Naive thymus-derived CD4-positive, alpha-beta T cell (primary cell): ENCODE results near the gene PRKCB. TPM values are rescaled to one million over a fixed set of nuclear protein-coding genes. Genes with fewer than 3 reads are reported as not detected.
"Not testable (repeated sequence)": the region's sequence is repeated elsewhere in the genome, so short reads cannot be mapped to it uniquely, and the experiment has no call there.

ENCODE experiments used
- ATAC-seq: fragments of 150-1000 bp; cut with Tn5 transposase; 2 replicates; pipeline ENCODE4 v1.10.0; 2021; ENCODE audit warnings: mild to moderate bottlenecking, moderate library complexity
- CTCF ChIA-PET: fragments of 350-600 bp; sonication (Branson Sonifier 250); formaldehyde crosslinking; loops from one replicate; lab custom pipeline; 2021; ENCODE audit warnings: antibody characterized with exemption; lab: Charles Lee
- POLR2A ChIA-PET: fragments of 350-600 bp; sonication (Branson Sonifier 250); formaldehyde crosslinking; loops from one replicate; lab custom pipeline; 2021; ENCODE audit warnings: antibody characterized with exemption, inconsistent platforms; lab: Charles Lee
- DNase-seq, 9 donors: peaks; one replicate each; pipeline versions ENCODE4 v3.0.0 to v3.0.0-alpha.2; 2020 to 2022; ENCODE audit warnings: mixed read lengths in 1 of 9
- H3K27ac ChIP-seq: one replicate; pipeline ENCODE4 v1.7.0; 2013; ENCODE audit warnings: mild to moderate bottlenecking, low read depth, low read length, moderate library complexity
- H3K27me3 ChIP-seq, 2 donors: one replicate each; pipeline ENCODE4 v1.7.0; 2013; ENCODE audit warnings: low read length in 2 of 2, mild to moderate bottlenecking in 2 of 2, moderate library complexity in 2 of 2; ENCODE audit not compliant: control insufficient read depth in 2 of 2, insufficient read depth in 2 of 2
- H3K36me3 ChIP-seq, 3 experiments: 1 replicate in 2 of 3; 2 replicates in 1 of 3; pipeline ENCODE4 v1.7.0; 2013; ENCODE audit warnings: low read length in 3 of 3, mild to moderate bottlenecking in 3 of 3, moderate library complexity in 1 of 3; ENCODE audit not compliant: insufficient read depth in 3 of 3, control insufficient read depth in 2 of 3
- H3K4me1 ChIP-seq, 2 donors: one replicate each; pipeline ENCODE4 v1.7.0; 2013; ENCODE audit warnings: low read length in 2 of 2, mild to moderate bottlenecking in 2 of 2, moderate library complexity in 1 of 2; ENCODE audit not compliant: control insufficient read depth in 2 of 2, insufficient read depth in 2 of 2
- H3K4me3 ChIP-seq: 2 replicates; pipeline ENCODE4 v1.7.0; 2013; ENCODE audit warnings: mild to moderate bottlenecking, low read length
- H3K9me3 ChIP-seq, 3 experiments: 1 replicate in 2 of 3; 2 replicates in 1 of 3; pipeline ENCODE4 v1.7.0; 2013; ENCODE audit warnings: low read length in 3 of 3; ENCODE audit not compliant: control insufficient read depth in 2 of 3
- H3K27ac Mint-ChIP-seq, 9 donors: one replicate each; pipeline ENCODE4 v1.8.0; 2020 to 2022; ENCODE audit warnings: mixed read lengths in 9 of 9, mild to moderate bottlenecking in 8 of 9, moderate library complexity in 5 of 9, inconsistent platforms in 2 of 9
- H3K27me3 Mint-ChIP-seq, 5 donors: one replicate each; pipeline ENCODE4 v1.8.0; 2021 to 2022; ENCODE audit warnings: mixed read lengths in 5 of 5, mild to moderate bottlenecking in 1 of 5
- H3K36me3 Mint-ChIP-seq, 5 donors: one replicate each; pipeline ENCODE4 v1.8.0; 2020 to 2022; ENCODE audit warnings: mixed read lengths in 5 of 5, mild to moderate bottlenecking in 3 of 5, inconsistent platforms in 1 of 5
- H3K4me1 Mint-ChIP-seq, 7 donors: one replicate each; pipeline ENCODE4 v1.8.0; 2020 to 2022; ENCODE audit warnings: mixed read lengths in 7 of 7, mild to moderate bottlenecking in 3 of 7, inconsistent platforms in 1 of 7
- H3K4me3 Mint-ChIP-seq, 10 donors: one replicate each; pipeline ENCODE4 v1.8.0; 2020 to 2022; ENCODE audit warnings: mild to moderate bottlenecking in 10 of 10, mixed read lengths in 10 of 10, moderate library complexity in 6 of 10, inconsistent platforms in 2 of 10
- H3K9me3 Mint-ChIP-seq, 11 donors: one replicate each; pipeline ENCODE4 v1.8.0; 2020 to 2022; ENCODE audit warnings: mixed read lengths in 11 of 11, mild to moderate bottlenecking in 4 of 11, inconsistent platforms in 1 of 11, moderate library complexity in 1 of 11
- intact Hi-C, 2 donors: fragments of 100-400 bp; cut with micrococcal nuclease; formaldehyde crosslinking; loops; one replicate each; pipeline ENCODE4 v1.15.1; 2023
- polyA plus RNA-seq, 2 donors: library from polyadenylated mRNA; unstranded; fragments of 300-500 nt; fragmentation: Illumina TruSeq; gene quantifications; one replicate each; pipeline ENCODE4 v1.2.3, GENCODE V29; 2021
- total RNA-seq, 6 experiments: library from RNA in 5 of 6; stranded (reverse) in 5 of 6; gene quantifications; 1 replicate in 5 of 6; 2 replicates in 1 of 6; pipeline ENCODE4 v1.2.3 and lab custom pipeline; 2021 to 2026

The PRKCB gene
- total and polyA plus RNA-seq, 7 experiments from 2014 or later: 32.4 to 180 (median 72.9) TPM

DNA sequence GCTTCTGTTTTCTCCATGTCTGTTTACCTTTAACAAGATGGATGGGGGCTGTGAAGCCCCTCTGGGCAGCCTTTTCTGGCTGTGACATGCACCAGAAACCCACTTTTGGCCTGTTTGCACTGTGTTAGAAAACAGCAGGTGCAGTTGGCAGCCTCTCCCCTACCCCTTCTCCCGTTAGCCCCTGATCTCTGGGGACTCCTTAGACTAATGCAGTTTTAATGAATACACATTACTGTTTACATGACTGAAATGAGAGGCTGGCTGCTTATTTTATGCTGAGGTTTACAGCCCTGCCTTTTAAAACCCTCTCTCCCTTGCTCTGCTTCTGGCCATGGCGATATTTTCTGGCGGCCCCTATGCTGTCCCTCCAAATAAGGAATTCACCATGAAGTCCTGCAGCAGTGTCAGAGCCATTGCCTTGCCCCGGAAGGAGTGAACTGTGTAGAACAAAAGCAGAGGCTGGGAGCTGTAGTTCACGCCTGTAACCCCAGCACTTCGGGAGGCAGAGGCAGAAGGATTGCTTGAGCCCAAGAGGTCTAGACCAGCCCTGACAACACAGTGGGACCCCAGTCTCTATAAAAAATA, 79.3 kb downstream of the PRKCB start:
- Histone ChIP-seq H3K4me3 (no peak overlapping the region), H3K36me3 (no peaks in the 10 kb centered on the region), H3K9me3 (no peaks in the 10 kb centered on the region), H3K27me3 (no peaks in the 10 kb centered on the region), H3K4me1 (no peaks in the 10 kb centered on the region), H3K27ac (no peak overlapping the region)
- Mint-ChIP-seq H3K36me3 (peaks cover 0 to 32% (median 14%) of the 10 kb centered on the region in 5 donors), H3K27me3 (no peaks in the 10 kb centered on the region), H3K4me3 (no peak overlapping the region), H3K9me3 (peaks cover 0 to 4% (median 0%) of the 10 kb centered on the region in 11 donors), H3K27ac (no peak overlapping the region), H3K4me1 (peaks cover 18 to 58% (median 41%) of the 10 kb centered on the region in 7 donors)
- CTCF ChIA-PET: no interaction called here
- DNase-seq: no peak
- intact Hi-C loops: no loop called here
- POLR2A ChIA-PET: no interaction called here
- ATAC-seq: no peak

DNA sequence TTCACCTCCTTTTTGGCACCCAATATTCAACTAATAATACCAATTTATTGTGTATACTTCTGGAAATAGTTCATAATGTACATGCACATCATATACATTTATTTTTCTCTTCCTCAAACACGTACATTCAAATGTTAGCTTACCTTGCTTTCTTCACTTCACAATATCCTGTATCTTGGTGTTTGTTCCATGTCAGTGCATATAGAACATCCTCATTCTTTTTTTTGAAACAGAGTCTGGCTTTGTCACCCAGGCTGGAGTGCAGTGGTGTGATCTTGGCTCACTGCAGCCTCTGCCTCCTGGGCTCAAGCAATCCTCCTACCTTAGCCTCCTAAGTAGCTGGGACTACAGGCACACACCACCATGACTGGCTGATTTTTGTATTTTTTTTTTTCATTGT, 80.8 kb downstream of the PRKCB start:
- H3K9me3 ChIP-seq, H3K9me3 Mint-ChIP-seq, H3K36me3 ChIP-seq, H3K4me1 ChIP-seq, H3K4me3 Mint-ChIP-seq, H3K27me3 ChIP-seq, ATAC-seq, H3K27ac Mint-ChIP-seq, H3K27me3 Mint-ChIP-seq, H3K27ac ChIP-seq, H3K4me3 ChIP-seq, DNase-seq, intact Hi-C loops: not testable (repeated sequence)
- ChIA-PET POLR2A (interaction anchor here (1.2 kb wide), 1 partner anchor 20 kb away, joined by 3 read pairs; no protein-coding TSS in a partner anchor), CTCF (interaction anchor here (1.0 kb wide), 1 partner anchor 14 kb away, joined by 3 read pairs; no protein-coding TSS in a partner anchor)
- Mint-ChIP-seq H3K36me3 (peaks cover 0 to 36% (median 17%) of the 10 kb centered on the region in 5 donors), H3K4me1 (peaks cover 25 to 59% (median 53%) of the 10 kb centered on the region in 7 donors)

DNA sequence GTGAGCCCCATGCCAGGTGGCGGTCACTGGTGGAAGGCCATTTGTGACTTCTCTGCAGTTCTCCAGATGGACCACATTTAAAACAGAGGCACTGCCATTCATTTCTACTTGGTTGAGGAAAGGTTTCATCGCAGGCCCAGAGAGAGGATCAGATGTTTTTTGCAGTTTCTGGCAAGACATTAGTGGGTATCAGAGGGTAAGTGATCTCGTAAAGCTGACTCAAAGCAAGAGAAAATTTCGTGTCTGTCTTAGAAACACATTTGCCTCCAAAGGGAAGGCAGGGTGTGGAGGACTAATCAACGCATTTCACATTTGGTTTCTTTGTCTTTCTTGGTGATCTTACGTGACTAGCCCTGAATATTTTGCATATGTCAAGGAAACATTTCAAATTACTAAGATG, 81.8 kb downstream of the PRKCB start:
- CTCF ChIA-PET: no interaction called here
- no peak overlapping the region for H3K4me3 ChIP-seq
- H3K9me3 ChIP-seq: no peaks in the 10 kb centered on the region
- peaks cover 0 to 7% of the 10 kb centered on the region in 2 donors for H3K4me1 ChIP-seq
- Mint-ChIP-seq H3K27me3 (no peaks in the 10 kb centered on the region), H3K27ac (no peak overlapping the region), H3K4me1 (peaks cover 31 to 70% (median 63%) of the 10 kb centered on the region in 7 donors), H3K36me3 (peaks cover 0 to 29% (median 17%) of the 10 kb centered on the region in 5 donors), H3K9me3 (peaks cover 0 to 4% (median 0%) of the 10 kb centered on the region in 11 donors), H3K4me3 (no peak overlapping the region)
- POLR2A ChIA-PET: no interaction called here
- H3K27ac ChIP-seq: no peak overlapping the region
- intact Hi-C loops: no loop called here
- ATAC-seq (no peak), DNase-seq (no peak)
- H3K36me3 ChIP-seq: no peaks in the 10 kb centered on the region
- H3K27me3 ChIP-seq: no peaks in the 10 kb centered on the region

GRCh38 chr16:23920446-23920845, 84.7 kb downstream of the PRKCB start:
- peak overlapping the region in 1 of 9 donors; percentile 63 for H3K27ac Mint-ChIP-seq
- H3K27me3 ChIP-seq: no peaks in the 10 kb centered on the region

GRCh38 chr16:23920899-23921298, 85.1 kb downstream of the PRKCB start:
- Histone ChIP-seq H3K27me3 (no peaks in the 10 kb centered on the region), H3K36me3 (peaks cover 0 to 2% (median 0%) of the 10 kb centered on the region in 3 experiments), H3K27ac (no peak overlapping the region), H3K4me1 (peaks cover 0 to 7% of the 10 kb centered on the region in 2 donors), H3K9me3 (no peaks in the 10 kb centered on the region), H3K4me3 (no peak overlapping the region)
- ChIA-PET CTCF (no interaction called here), POLR2A (no interaction called here)
- H3K36me3 Mint-ChIP-seq: peaks cover 0 to 48% (median 21%) of the 10 kb centered on the region in 5 donors
- ATAC-seq (no peak), DNase-seq (no peak)
- no peaks in the 10 kb centered on the region for H3K27me3 Mint-ChIP-seq
- H3K27ac Mint-ChIP-seq: peak overlapping the region in 1 of 9 donors; percentile 63
- H3K4me1 Mint-ChIP-seq: peaks cover 33 to 55% (median 49%) of the 10 kb centered on the region in 7 donors
- no peak overlapping the region for H3K4me3 Mint-ChIP-seq
- peaks cover 0 to 4% (median 0%) of the 10 kb centered on the region in 11 donors for H3K9me3 Mint-ChIP-seq
- intact Hi-C loops: no loop called here

More at GRCh38 chr16:23920446-23920845, 84.7 kb downstream of the PRKCB start:
- ATAC-seq: no peak
- Mint-ChIP-seq H3K27me3 (no peaks in the 10 kb centered on the region), H3K9me3 (peaks cover 0 to 4% (median 0%) of the 10 kb centered on the region in 11 donors), H3K4me3 (no peak overlapping the region), H3K36me3 (peaks cover 0 to 44% (median 17%) of the 10 kb centered on the region in 5 donors), H3K4me1 (peaks cover 33 to 55% (median 50%) of the 10 kb centered on the region in 7 donors)
- no peak overlapping the region for H3K4me3 ChIP-seq
- POLR2A ChIA-PET: no interaction called here
- H3K4me1 ChIP-seq: peaks cover 0 to 7% of the 10 kb centered on the region in 2 donors
- no peaks in the 10 kb centered on the region for H3K36me3 ChIP-seq
- H3K9me3 ChIP-seq: no peaks in the 10 kb centered on the region
- no peak overlapping the region for H3K27ac ChIP-seq
- intact Hi-C loops: no loop called here
- no peak for DNase-seq
- CTCF ChIA-PET: no interaction called here

DNA sequence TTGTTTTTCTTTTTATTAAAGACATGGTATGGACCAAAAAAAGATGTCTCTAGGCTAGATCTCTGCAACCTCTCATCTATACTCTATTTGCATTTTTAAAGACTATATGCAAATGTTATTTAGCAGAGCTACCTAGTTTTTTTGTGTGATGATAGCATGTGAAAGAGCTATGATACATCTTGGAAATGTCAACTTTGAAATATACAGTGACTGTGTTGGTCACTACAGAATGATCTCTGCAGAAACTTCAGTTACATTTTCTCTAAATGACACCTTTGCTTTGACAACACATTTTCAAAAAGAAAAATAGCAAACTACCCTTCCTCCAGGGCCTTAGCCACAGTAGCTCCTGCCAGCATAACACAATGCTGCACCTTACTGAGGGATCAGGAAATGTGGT, 86.6 kb downstream of the PRKCB start:
- no peak overlapping the region for H3K4me3 Mint-ChIP-seq
- Histone ChIP-seq H3K4me1 (peaks cover 0 to 7% of the 10 kb centered on the region in 2 donors), H3K27me3 (no peaks in the 10 kb centered on the region), H3K27ac (no peak overlapping the region), H3K9me3 (no peaks in the 10 kb centered on the region), H3K36me3 (peaks cover 0 to 3% (median 0%) of the 10 kb centered on the region in 3 experiments), H3K4me3 (no peak overlapping the region)
- intact Hi-C loops: no loop called here
- peak overlapping the region in 2 of 9 donors; percentile 1 to 23 for H3K27ac Mint-ChIP-seq
- DNase-seq: no peak
- ChIA-PET POLR2A (interaction anchor here (0.8 to 1.2 kb wide), 3 partner anchors 13 to 61 kb away, joined by 3 to 5 read pairs (median 4); no protein-coding TSS in a partner anchor), CTCF (interaction anchor here (0.7 to 1.6 kb wide), 3 partner anchors 9 to 85 kb away, joined by 3 to 4 read pairs (median 4); no protein-coding TSS in a partner anchor)
- no peak for ATAC-seq
- no peaks in the 10 kb centered on the region for H3K27me3 Mint-ChIP-seq
- peaks cover 0 to 4% (median 0%) of the 10 kb centered on the region in 11 donors for H3K9me3 Mint-ChIP-seq
- peaks cover 0 to 46% (median 22%) of the 10 kb centered on the region in 5 donors for H3K36me3 Mint-ChIP-seq
- H3K4me1 Mint-ChIP-seq: peaks cover 27 to 54% (median 50%) of the 10 kb centered on the region in 7 donors
